Fibroblast of the aortic adventitia (primary cell): ENCODE results near the gene NDUFAF2. TPM values are rescaled to one million over a fixed set of nuclear protein-coding genes. Genes with fewer than 3 reads are reported as not detected.

ENCODE experiments used
- DNase-seq: peaks from one replicate; pipeline ENCODE4 v3.0.0-alpha.2; 2010; ENCODE audit warnings: low read depth
- H3K4me3 ChIP-seq: 2 replicates; pipeline ENCODE4 v1.5.1; 2011; ENCODE audit warnings: low read depth, mild to moderate bottlenecking, control low read depth, low read length, moderate library complexity
- total RNA-seq: library from RNA; depleted of rRNA; stranded (reverse); fragments of >200 nt; gene quantifications from 2 replicates; pipeline ENCODE4 v1.2.3, GENCODE V29; 2012; ENCODE audit warnings: low replicate concordance
- TF ChIP-seq, protein P1 (sequence below): IDR thresholded peaks from 2 replicates; pipeline ENCODE4 v1.5.1; 2011; ENCODE audit warnings: mild to moderate bottlenecking, low read length, control low read depth, inconsistent platforms; ENCODE audit not compliant: insufficient read depth

NDUFAF2 gene
- total RNA-seq, 1 donor: 50.8 TPM

DNA sequence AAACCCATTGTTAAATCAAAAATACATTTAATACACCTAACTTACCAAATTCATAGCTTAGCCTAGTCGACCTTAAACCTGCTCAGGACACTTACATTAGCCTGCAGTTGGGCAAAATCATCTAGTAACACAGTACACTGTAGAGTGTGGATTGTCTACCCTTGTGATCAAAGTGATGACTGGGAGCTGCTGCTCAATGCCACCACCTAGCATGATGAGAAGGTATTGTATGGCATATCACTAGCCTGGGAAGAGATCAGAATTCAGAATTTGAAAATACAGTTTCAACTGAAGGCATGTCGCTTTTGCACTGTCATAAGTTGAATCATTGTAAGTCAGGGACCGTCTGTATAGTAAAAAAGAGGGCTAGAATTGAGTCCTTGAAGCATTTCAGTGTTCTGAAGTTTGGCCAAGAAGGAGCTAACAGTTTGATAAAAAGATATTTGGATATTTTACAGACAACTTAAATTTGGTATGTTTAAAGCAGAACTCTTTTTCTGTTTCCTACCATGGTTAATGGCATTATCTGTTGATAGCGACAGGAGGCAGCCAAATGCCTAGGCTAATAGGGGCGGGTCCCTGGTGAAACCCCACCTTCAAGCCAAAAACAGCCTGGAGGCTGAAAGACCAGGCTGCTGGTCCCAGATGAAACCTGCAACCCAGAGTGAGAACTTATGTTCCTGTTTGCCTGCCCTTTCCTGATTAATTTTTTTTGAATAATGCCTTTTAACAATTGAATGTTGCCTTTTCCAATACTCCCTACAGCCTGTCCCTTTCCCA lies 194.3 kb downstream of the NDUFAF2 start:
- TF ChIP-seq, protein P1, sequence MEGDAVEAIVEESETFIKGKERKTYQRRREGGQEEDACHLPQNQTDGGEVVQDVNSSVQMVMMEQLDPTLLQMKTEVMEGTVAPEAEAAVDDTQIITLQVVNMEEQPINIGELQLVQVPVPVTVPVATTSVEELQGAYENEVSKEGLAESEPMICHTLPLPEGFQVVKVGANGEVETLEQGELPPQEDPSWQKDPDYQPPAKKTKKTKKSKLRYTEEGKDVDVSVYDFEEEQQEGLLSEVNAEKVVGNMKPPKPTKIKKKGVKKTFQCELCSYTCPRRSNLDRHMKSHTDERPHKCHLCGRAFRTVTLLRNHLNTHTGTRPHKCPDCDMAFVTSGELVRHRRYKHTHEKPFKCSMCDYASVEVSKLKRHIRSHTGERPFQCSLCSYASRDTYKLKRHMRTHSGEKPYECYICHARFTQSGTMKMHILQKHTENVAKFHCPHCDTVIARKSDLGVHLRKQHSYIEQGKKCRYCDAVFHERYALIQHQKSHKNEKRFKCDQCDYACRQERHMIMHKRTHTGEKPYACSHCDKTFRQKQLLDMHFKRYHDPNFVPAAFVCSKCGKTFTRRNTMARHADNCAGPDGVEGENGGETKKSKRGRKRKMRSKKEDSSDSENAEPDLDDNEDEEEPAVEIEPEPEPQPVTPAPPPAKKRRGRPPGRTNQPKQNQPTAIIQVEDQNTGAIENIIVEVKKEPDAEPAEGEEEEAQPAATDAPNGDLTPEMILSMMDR: peak; percentile 33
- DNase-seq: peak; percentile 14
- H3K4me3 ChIP-seq: no peak overlapping the region

DNA sequence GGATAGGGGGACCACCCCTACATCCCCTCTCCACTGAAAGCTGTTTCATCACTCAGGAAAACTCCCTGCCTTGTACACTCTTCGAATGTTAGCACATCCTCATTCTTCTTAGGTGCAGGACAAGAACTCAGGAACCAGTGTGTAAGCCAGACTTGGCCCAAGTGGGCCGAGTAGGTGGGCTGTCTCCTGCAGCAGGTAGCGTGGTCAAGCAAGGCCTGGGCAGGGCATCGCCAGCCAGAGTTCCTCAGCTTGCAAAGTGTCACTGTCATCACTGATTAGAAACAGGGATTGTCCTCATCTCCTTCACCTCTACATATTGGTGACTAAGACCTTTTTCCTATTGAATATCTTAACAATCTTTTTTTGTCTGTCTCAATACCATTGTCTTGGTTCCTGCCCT lies 194.9 kb downstream of the NDUFAF2 start:
- TF ChIP-seq, protein P1: no peak
- DNase-seq: no peak
- H3K4me3 ChIP-seq: no peak overlapping the region

DNA sequence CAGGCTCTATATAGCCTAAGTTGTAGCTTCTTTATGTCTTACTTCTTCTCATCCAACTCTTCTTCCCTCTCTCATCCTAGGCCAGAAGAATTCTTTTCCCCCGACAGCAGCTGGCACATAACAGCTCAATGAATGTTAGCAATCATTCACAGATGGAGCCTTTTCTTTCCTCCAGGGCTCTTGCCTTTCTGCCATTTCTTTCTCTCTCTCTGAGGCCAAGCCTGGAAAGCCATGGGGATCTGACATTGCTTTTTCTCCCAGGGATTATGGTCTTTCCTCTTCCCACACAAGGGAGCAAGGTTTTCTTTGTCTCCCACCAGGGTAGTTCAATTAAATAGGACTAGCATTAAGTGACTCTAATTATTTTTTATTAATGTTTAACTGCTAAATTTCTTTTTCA lies 196.8 kb downstream of the NDUFAF2 start:
- no peak overlapping the region for H3K4me3 ChIP-seq
- no peak for DNase-seq
- TF ChIP-seq, protein P1: no peak

DNA sequence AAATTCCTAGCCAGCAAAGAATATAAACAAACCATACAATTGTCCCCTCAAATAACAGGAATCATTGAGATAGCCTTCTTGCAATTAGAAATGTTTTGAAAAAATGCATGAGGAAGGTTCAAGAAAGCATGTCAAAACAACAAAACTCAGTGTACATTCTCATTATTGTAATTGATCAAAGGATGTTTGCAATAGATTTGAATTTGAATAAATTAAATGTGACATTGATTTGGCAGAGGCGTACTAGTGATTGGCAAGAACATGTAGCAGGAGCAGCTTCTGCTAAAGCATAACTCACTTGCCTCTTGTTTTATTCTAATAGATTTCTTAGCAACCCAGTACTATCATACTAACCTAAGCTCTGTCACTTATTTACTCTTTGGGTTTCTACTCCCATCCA lies 197.4 kb downstream of the NDUFAF2 start:
- TF ChIP-seq, protein P1: no peak
- no peak for DNase-seq
- H3K4me3 ChIP-seq: no peak overlapping the region

DNA sequence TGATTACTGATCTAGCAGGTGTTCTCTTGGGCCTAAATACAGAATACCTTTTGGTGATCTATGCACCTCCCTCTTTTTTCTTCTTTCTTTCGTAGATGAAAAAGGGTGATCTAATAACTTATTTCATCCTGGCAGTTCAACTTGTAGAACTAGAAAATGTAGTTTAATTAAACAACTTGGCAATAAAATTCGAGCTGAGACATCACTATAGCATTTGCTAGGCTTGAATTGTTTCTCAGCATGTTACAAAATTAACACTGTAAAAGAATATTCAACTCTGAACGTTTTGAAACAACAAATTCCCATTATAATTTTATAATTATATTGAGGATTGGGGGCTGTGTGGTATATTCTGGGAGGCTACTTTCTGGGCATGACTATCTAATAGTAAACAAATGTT lies 197.8 kb downstream of the NDUFAF2 start:
- no peak overlapping the region for H3K4me3 ChIP-seq
- no peak for DNase-seq
- TF ChIP-seq, protein P1: no peak

DNA sequence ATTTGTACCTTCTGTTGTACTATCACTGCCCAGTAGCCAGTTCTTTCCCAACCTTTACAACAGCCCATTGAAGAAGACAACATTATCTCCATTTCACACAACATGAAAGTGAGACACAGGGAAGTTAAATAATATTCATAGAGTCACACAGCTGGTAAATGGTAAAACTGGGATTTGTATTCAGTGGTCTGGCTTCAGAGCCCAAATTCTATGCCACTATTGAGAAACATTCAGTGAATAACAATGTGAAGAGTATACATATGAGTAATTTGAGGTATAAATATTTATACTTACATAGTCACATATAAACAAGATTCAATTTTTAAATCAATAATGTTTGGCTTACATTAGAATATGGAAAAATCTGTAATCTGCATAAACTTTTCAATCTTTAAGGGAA lies 203.5 kb downstream of the NDUFAF2 start:
- no peak for DNase-seq
- H3K4me3 ChIP-seq: no peak overlapping the region
- TF ChIP-seq, protein P1: no peak

DNA sequence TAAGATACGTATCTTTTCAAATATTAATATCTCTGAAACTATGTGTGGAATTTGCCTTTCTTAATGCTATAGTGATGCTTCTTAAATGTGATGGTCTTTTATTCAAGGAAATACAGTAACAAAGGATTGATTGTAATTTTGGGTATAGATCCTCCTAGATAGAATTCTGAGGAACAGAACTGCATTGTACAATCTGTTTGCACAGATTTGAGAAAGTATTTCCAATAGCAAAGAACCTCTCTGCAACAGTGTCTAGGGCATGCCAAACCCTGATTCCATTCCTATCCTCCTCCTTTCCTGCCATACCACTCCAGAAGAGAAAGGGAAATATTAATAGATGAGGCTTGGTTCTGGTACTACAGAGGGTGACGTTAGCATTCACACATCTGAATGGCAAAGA lies 206.9 kb downstream of the NDUFAF2 start:
- TF ChIP-seq, protein P1: no peak
- DNase-seq: no peak
- no peak overlapping the region for H3K4me3 ChIP-seq
